ENCODE results near the gene SOX2.
"Not testable (repeated sequence)": the region's sequence is repeated elsewhere in the genome, so short reads cannot be mapped to it uniquely, and the experiment has no call there.

The SOX2 gene

DNA sequence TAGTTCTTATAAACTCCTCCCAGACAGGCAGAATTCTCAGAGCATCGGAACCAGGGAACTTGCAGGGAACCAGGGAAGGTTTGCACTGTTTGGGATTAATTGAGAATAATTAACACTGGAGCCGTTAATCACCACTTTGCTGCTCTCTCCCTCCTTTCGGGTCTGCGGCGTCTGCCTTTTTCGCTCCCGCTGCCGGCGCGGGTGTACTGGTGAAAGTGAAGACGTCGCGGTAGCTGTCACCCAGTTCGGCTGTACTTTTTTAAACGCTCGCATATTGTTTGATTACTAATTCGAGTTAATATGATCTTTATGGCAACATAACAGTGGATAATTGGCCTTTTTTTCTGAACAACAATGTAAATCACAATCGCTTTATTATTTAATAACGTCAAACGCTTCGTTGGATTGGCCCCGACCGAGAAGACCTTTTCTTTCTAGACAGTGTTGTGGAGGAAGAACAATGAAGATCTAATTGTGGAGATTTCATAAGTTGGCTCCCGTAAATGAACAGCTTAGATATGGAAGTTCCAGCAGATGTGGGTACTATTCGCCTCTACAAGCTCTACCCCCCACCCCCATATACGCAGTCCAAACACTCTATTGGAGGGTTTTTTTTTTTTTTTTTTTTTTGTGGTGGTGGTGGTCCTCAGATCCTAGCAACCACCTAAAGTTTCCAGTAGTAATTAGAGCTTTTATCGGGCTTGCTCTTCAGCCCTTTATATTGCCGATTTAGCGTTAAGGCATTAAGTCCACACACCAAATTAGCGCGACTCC, 12.7 kb downstream of the SOX2 start:
- no peak for DNase-seq

DNA sequence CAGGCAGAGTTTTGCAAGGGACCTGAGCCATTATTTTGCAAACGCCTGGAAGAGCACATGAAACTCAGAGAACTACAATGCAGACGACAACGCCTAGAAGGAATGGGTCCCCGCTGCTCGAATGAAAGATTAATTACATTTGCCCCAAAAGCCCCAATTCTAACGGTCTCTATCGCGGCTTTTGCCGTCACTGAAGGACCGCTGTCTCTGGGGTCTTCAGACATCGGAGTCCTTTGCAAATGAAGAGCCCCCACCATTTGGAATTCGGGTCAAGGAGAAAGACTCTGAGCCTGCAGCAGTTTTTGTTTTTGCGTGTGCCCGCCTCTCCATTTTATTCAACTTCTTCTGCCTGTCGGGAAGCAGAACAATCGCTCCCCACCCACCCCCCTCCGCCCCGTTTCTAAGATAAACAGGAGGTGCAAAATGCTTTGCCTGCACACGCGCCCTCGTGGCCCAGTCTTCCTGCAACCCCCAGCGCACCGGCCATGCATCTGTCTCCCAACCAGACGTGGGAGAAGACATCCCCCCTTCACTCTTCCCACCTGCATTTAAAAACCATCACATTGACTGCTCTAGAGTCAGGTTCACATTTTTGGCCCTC, 13.5 kb downstream of the SOX2 start:
- no peak for DNase-seq

DNA sequence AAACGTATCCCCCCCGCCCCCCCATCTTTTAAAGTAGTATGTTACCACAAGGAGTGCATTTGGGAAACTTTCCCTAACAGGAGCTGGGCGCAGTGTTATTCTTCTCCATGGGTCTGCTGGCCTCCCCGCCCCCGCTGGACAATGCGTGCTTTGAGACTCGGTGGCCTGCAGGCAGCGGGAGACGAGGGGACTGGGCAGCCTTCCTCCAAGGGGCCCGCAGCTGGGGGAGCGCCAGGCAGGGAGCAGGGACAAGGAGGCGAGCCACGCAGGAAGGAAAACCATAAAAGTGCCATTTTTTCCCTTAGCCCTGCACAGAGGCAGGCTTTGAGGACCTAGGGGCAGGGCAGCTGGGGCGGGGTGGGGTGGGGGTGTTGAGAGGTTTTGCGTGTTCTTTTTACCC, 14.1 kb downstream of the SOX2 start:
- DNase-seq, result no peak

DNA sequence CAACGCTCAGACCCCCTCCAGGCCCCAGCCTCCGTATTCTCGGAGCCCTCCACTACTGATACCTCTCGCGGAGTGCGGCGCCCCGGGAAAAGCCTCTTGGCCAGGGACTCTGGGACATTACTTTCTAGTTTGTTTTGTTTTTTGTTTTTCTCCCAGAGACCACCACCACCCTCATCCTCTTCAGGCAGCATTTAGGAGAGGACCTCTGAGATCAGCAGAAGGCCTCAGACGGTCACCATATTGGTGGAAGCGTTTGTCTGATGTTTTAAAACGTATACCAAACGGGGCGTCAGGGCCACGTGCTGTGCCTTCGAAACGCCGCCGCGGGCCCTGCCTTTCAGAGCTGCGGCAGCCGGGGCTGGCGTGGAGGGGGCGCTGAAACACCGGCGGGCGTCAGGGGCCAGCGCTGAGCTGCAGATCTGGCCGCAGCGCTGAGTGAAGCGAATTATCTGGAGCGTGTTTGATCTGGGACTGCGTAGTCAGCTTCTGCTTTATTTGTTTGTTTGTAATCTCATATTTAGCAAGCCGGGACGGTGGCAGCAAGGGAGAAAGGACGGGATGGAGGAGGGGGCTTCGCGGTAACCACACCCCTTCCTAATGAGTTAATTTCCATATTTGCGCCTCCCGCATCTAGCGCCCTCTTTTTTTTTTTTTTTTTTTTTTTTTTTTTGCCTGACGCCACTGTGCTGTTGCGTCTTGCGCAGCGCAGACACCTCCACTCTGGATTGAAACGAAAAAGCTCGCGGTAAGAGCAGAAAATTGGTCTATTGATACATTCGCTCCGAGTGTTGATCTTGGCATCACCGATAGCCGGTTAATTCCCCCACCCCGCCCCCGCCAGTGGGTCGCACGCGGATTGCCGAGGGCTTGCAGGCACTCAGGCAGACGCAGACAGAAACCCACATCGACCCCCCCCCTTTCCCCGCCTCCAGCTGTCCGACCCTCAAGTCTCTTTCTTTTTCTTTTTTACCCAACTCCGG, 14.9 kb downstream of the SOX2 start:
- no peak for DNase-seq

DNA sequence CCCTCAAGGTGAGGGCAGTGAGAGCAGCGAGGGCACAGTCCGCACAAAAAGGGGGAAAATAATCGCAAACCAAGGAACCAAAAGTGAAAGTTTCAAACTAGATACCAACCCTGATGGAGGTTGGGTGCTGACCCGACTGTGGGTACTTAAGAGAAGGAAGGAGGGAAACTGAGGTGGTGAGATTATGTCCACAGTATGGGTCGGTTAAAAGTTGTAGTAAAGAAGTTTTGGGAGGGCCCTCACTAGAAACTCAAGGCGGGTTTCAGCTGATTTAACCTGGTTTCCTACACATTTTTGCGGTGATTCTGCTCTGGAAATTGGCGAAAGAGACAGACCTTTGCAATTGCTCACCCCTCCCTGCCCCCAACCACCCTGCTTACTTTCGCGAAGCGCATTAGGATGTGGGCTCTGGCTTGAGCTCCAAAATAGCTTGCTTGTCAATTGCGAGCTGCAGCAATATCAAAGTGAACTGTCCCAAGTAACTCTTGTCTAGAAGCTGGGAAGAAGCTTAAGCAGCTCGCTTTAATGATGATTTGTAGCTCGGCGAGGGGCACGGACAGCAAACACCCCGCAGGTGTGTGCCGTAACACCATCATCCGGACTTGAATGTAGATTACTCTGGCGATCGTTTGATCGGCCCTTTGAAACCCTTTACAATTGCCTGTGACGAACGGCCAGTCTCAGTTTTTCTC, 15.8 kb downstream of the SOX2 start:
- DNase-seq, result no peak

DNA sequence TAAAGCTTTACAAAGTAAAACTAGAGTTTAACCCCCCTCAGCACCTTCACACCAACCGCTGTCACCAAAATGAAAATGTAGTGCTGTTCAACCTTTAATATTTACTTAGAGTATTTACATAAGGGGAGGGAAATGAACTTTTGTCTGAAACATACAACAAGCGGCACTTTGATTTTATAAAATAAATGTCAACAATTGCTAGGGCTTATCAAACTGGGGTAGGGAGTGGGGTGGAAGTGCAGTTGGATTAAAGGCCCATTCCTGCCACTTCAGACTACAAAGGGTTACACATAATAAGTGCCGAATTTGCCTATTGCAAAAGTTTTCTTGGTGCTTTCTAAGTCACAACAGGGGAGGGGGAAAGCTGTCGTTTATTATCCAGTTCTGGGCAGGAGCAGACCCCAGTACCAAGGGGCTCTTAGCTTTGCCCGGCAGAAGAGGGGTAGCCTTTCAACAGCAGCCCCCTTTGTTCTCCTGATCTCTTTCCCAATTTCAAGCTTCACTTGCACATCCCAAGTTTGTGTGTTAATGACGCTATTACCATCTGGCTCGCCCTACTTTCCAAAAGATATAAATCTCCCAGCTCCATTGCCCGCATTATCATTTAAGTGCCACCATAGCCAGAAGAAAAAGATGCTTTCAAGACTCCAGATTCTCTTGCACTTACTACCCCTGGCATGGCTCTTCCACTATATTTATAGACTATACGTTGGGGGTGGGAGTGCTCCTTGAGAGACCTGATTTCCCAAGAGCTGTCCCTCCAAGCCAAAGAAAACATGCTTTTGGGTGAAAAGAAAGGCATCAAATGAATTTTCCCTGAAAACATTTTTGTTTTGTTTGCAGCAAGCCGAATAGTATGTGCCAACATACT, 17.0 kb downstream of the SOX2 start:
- peak; percentile 79 for DNase-seq

DNA sequence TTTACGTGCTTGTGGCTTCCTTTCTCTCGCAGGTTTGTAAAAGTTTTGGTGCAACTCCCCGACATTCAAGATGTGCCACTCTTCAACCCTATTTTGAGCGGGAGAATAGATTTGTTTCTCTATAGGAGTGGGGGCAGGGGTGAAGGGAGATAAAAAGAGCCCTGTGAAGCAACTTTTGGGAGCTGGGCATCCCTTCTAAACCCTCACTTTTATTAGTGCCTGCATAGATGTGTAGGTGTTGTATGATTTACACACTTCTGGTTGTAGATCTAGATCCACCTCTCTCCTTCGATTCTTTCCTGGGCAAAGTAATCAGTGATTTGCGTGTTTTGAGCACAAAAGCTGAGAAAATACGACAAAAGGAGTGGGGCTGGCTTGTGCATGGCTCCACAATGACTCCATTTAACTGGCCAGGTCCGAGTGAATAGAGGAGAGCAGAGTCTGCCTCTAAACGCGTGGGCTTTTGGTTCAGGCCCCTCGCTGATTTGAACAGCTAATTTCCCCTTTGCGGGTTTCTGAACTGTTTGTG, 17.7 kb downstream of the SOX2 start:
- no peak for DNase-seq

DNA sequence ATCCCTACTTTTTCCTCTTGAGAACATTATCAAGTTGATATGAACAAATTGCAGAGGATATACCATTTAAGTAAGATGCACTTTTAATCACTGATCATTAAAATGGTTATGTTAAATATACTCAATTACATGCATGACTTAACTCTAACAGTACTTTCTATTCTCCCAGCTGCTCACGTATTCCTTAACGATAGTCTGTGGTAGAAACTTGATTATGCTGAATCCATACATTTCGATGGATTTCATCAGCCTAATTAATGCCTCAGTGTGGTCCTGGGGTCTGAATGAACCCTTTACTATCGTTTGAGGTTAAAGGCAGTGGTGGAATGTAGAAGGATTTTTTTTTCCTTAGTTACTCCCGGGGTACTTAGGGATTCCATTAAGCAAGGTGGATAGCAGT, 18.6 kb downstream of the SOX2 start:
- DNase-seq, result no peak

DNA sequence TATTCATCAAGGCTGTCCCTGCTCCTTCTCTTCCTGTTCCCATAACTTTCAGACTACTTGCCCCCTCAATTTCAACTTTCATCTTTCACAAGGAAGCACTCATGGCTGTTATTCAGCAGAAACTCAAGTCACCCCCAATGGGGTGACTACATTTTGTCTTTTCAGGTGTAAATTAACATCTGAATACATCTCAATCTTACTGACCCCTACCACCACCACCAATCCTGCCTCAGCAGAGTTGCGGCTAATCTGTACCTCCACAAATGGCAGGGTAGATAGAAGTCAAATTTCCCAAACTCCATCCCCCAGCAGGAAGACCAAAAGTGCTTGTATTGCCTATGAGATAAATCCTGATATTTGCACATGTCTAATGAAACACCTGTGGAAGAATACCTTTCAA, 19.2 kb downstream of the SOX2 start:
- no peak for DNase-seq

DNA sequence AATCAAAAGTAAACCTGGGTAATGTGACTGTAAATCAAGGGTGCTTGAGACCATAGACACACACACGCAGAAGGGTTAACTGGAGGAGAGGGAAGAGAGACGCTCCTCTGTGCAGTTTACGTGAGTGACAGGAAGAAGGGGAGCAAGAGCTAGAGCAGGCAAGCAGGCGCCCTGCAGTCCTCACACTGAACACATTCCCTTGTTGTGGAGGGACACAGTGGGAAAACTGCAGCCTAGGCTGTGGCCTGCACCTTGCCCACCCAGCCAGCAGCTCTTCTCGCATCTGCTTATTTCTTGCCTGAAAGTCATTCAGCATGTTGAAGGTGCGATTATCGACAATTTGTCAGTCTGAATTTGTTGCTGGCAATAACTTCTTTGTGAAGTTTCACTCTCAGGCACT, 24.2 kb downstream of the SOX2 start:
- DNase-seq, result no peak

DNA sequence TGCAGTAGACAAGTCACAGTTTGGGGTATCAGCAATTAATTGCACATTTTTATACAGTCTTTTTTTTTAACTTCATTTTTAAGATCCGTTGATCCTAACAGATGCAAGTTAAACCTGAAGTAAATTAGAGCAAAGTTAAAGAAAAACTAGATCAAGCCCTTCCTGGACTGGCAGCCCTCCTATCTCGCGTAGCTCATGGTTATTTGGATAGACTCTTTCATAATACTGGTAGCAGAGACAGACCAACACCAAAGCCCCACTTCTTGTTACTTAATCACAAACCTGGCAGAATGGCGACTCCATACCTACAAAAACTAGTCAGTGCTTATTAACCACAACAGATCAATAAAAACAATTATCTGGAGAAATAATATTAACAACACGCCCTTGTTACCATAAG, 26.8 kb downstream of the SOX2 start:
- DNase-seq, result no peak

DNA sequence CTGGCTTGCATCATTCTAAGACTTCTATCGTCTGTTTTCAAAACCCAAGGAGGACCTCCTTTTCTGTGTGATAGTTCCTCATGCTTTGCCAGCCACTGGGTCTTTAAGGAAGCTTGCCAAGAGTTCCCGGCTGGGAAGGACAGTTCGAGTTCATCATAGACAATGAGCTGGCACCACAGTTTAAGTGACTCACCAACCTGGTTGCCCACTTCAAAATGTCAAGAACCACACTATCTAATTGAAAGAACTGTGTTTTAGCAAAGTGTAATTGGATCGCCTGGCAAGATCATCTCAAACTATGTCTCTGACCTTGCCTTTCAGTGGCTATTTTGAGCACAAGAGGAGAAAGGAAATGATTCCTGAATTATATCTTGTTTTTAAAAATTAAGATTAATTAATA, 27.9 kb downstream of the SOX2 start:
- peak; percentile 93 for DNase-seq

DNA sequence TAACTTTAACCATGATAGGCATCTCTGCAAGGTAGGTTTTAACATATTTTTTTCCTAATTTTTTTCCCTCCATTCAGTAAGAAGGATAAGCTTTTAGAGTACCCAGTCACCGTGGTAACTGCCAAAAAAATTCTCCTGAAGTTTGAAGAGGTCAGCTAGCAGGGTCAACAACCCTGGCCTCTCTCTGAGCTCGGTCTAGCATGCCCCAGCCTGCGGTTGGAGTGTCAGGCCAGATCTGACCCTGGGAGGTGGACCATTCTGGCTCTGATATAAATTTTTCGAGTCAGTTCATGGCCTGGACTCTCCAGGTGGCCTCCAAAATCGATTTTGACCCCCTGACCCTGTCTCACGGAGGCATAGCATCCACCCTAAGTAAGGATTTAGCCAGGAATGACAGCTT, 29.7 kb downstream of the SOX2 start:
- DNase-seq, result no peak

DNA sequence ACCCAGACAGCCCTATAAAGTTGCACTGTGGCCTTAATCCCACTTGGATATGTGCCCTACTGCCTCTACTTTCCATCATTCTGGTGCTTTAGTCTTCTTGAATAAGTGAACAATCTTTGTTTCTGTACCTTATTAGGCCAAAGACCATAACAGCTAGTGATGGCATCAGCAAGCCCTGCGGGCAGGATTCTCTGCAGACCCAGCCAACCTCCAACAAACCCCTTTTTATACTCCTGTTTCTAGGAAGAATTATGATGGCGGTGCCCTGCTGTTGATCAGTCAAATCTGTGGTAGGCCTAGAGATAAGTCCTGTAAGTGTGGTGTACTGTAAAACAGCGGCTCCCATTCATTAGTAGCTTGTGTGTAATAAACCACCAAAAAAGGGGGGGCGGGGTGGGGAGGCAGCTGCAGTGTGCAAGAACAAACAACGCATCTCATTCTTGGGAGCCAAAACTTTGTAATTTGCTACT, 40.5 kb downstream of the SOX2 start:
- DNase-seq, result no peak

DNA sequence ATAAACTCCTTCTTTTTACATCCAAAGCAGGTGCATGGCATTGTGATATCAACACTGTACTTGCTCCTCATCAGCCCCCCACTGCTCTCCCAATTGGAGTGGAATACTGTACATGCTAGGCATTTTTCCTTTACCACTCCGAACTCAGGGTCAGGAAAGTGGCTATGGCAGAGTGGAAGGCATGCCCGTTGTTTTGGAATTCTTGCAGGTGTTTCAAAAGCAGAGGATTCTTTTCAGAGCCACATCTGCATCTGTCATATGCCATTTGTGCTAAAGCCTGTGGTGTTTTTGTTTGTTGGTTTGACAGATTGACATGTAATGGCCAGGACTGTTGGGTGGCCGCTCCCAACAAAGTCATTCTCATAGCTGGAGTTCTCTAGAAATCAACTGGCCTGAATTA, 41.7 kb downstream of the SOX2 start:
- DNase-seq, result no peak

DNA sequence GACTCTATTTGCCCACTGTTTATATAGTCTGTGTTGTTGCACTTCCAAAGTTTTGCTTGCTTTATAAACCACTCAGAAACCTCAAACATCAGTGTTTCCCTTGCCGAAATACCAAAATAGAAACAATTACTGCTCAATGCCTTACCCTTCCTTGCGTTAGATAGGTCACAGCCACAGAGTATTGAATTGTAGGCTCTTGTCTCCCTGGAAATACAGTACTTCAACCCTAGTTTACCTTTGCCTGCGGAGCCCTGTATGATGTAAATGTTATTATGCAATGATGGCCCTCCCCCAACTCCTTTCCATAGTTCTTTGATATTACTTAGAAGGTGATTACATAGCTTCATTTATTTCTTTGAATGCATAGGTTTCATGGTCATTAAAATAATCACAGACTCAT, 44.2 kb downstream of the SOX2 start:
- no peak for DNase-seq

DNA sequence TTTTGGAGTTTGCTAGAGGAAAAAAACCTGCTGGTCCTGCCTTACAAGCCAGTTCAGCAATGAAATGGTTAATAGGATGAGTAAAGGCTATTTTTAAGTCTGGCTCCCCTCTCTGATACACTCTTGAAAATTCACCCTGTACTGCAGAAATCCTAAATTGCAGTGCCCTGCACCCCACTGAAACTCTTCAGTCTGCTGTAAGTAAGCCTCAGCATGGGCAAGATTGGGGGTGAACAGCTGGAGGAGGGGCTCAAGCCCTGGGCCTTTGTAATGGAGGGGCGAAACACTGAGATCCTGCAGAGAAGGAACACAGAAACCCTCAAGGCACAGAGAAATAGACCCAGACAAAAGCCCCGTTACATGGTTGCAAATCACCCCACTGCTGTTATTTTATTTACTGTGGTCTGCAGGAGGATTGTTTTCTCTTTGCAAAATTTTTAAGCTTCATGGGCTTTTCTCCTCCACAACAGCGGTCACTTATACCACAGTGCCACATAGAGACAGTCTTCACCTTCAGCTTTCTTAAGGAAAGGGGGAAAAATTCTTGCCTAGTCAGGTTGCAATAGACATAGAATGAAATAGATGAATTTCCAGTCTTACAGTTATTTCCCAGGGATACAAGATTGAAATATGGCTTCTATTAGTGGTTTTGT, 45.0 kb downstream of the SOX2 start:
- DNase-seq, result peak; percentile 19

DNA sequence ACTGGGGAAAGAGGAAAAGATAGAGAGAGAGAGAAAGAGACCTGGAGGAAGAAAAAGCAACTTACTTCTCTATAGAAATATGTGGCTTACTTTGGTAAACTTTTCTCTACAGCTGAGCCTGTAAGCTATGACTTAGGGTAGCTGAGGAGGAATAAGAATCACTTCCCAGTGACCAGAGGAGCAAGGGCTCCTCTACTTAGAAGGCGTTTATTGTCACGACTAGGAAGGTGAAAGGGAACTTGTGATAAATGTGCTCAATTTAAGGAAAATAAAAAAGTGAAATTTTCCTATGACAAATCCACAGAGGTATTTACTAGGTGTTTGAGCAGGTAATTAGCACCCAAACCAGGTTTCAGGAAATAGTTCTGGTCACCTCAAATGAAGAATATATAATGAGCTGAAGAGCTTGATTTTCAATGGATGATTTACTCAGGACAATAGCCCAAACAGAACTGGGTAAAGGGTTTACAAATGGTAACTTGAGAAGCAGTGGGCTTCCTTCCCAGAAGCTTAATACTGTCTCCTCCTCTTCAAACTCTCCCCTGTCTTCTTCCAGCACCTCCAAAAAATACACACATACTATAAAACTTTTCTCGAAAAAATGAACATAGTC, 46.1 kb downstream of the SOX2 start:
- peak; percentile 49 for DNase-seq

DNA sequence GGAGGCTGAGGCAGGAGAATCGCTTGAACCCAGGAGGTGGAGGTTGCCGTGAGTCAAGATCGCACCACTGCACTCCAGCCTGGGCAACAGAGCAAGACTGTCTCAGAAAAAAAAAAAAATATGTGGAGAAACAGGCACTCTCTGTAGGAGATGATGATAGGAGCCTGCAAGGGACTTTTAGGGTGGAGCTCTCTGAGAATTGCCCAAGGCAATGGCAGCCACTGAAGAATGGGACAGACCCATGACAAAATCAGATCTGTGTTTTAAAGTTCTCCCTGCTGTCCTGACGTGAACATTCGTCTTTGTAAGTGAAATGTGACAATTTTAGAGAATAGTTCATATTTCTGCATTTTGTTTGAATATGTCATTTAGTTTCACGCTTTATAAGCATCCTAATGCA, 50.2 kb downstream of the SOX2 start:
- no peak for DNase-seq

DNA sequence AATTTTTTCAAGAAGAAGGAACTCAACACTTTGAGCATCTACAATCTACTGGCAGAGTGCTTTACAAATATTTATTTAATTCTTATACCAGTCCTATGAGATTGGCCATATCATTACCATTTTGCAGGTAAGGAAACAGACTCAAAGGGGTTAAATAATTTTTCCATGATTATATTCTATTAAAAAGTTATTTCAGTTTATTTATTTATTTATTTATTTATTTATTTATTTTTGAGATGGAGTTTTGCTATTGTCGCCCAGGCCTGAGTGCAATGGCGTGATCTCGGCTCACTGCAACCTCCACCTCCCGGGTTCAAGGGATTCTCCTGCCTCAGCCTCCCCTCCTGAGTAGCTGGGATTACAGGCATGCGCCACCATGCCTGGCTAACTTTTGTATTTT, 52.3 kb downstream of the SOX2 start:
- not testable (repeated sequence) for DNase-seq

All from NCI-H446 treated with DMSO at 0.1 percent for 48 hours (cell line).